GM12875 (cell line): ENCODE data around the gene CACNA2D3.

Experiments
- H3K4me3 ChIP-seq: one replicate; pipeline ENCODE4 v1.5.1; 2011; ENCODE audit warnings: low read depth, low read length, control low read depth
- TF ChIP-seq, protein P1 (sequence below): IDR thresholded peaks from 2 replicates; pipeline ENCODE4 v1.5.1; 2011; ENCODE audit warnings: low read depth, mild to moderate bottlenecking, control low read depth, inconsistent platforms, low read length, moderate library complexity, borderline replicate concordance; ENCODE audit not compliant: insufficient read depth

CACNA2D3 gene

DNA sequence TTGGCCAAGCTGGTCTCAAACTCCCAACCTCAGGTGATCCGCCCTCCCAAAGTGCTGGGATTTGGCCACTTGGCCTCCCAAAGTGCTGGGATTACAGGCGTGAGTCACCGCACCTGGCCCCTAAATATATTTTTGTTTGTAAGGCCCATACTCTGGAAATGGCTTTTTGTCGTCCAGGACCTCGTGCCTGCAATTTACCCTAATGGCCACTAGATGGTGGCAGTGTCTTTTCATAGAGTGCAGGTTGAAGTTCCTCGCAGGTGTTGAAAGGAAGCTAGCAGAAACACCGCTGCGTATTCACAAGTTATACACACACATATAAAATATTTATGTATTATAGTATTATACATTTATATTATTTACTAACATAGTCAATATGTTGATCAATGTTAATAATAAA, 708.3 kb downstream of the CACNA2D3 start:
- no peak overlapping the region for H3K4me3 ChIP-seq
- TF ChIP-seq, protein P1, sequence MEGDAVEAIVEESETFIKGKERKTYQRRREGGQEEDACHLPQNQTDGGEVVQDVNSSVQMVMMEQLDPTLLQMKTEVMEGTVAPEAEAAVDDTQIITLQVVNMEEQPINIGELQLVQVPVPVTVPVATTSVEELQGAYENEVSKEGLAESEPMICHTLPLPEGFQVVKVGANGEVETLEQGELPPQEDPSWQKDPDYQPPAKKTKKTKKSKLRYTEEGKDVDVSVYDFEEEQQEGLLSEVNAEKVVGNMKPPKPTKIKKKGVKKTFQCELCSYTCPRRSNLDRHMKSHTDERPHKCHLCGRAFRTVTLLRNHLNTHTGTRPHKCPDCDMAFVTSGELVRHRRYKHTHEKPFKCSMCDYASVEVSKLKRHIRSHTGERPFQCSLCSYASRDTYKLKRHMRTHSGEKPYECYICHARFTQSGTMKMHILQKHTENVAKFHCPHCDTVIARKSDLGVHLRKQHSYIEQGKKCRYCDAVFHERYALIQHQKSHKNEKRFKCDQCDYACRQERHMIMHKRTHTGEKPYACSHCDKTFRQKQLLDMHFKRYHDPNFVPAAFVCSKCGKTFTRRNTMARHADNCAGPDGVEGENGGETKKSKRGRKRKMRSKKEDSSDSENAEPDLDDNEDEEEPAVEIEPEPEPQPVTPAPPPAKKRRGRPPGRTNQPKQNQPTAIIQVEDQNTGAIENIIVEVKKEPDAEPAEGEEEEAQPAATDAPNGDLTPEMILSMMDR: peak; percentile 70

DNA sequence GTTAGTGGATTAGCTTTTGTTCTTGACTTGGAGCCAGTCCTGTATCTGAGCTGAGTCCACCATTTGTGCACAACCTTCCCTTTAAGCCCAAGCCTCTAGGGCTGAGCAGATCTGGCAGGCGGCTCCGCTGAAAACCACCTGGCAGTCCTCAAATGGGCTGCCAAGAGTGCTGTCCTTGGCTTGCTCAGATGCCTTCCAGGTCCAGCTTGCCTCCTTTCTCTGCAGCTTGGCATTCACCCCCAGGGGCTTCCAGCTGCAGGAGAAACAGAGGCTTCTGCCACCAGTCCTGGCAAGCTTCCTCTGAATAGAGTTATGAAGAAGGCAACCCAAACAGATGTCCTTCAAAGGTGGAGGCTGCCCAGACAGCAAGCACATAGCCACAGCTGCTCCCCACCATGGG, 708.8 kb downstream of the CACNA2D3 start:
- TF ChIP-seq, protein P1: no peak
- no peak overlapping the region for H3K4me3 ChIP-seq

DNA sequence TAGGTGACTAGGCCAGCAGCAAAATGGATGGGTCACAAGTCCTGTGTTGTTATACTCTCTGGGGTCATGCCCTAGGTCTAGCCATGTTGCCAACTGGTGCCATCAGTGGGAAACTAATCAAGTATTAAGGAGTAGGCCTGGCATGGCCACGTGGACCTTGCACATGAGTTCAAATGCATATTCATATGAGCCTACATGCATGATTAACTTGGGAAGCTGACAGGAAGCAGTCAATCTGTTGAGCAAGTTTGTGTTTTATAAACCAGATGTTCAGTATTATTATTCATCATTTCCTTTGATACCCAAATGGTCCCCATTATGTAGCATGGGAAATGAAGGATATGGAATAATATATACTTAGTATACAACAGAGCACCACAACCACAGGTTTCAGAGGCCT, 710.5 kb downstream of the CACNA2D3 start:
- TF ChIP-seq, protein P1: no peak
- H3K4me3 ChIP-seq: no peak overlapping the region

DNA sequence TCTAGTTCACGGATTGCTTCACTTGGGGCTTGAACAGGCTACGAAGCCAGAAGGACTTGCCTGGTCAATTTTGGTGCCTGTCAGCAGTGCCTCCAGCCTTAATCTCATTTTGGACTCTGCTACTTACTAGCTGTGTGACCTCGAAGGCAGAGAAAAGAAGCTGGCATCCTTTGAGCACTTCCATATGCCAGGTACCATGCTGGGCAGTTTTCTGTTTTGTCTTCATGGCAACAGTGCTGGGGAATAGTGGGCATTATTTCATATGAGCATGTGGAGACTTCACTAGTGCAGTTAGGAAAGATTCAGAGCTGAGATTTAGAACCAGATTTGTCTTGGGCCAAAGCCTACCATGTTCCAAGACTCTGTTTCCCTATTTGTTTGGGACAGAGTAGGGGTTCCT, 713.3 kb downstream of the CACNA2D3 start:
- no peak overlapping the region for H3K4me3 ChIP-seq
- TF ChIP-seq, protein P1: no peak

DNA sequence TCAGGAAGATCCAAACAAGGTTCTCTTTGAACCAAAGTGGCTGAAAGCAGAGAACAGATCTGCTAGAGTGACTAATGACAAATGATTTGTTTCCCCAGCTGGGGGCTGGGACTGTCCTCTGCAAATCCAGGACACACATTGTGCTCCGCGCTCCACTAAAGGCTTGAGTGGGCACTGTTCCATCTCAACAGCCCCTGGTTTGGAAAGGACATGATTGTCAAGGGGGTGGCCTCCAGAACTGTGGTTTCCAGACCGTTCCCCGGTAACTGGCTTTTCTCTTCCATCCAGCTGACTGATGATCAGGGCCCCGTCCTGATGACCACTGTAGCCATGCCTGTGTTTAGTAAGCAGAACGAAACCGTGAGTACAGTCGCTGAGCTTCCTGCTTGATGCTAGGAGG, 714.5 kb downstream of the CACNA2D3 start:
- TF ChIP-seq, protein P1: no peak
- no peak overlapping the region for H3K4me3 ChIP-seq

DNA sequence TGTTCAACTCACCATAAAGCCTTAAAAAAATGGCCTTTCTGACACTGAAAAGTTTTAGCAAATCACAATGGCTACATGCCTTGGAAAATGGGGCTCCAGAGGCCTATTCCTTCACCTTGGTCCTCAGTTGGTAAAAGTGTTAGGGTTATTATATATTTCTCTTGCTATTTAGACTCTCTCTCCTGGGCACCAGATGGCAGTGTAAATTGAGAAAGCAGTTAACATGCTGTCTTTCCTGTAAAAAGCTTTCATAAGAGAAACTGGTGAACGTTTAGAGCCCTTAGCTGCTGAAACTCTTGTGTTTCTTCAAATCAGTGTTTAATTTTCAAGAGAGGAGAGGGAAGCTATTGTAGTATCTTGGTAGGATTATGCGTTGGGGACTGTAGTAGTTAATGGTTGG, 715.6 kb downstream of the CACNA2D3 start:
- TF ChIP-seq, protein P1: no peak
- H3K4me3 ChIP-seq: no peak overlapping the region

DNA sequence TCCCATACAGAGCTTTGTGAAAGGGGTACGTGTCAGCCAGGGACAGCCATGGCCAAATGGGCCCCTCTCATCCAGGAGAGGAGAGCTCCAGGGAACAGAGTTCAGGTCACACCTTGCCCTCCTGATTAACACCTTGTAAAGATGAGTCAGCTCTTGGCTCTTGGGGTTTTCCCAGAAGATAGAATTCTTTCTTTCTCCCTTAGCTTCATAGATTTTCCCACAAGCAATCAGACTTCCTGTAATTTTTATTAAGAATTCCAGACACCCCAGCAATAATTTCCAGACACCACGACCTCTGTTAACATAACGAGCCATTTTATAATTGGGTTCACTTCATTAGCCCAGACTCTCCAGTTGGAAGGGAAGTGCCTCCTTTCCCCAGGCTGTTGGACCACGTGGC, 719.1 kb downstream of the CACNA2D3 start:
- H3K4me3 ChIP-seq: no peak overlapping the region
- TF ChIP-seq, protein P1: no peak
